LoVo (cell line): ENCODE data around the gene TTC24.
"Not testable (repeated sequence)": the region's sequence is repeated elsewhere in the genome, so short reads cannot be mapped to it uniquely, and the experiment has no call there.

ENCODE experiments used
- DNase-seq: peaks from one replicate; pipeline ENCODE4 v3.0.0-alpha.2; 2016; ENCODE audit warnings: low spot score

Gene TTC24

GRCh38 chr1:156579472-156579871, at the start of gene TTC24:
TTC24 (plus strand) TSS chr1:156579723; CDS start chr1:156581365, 1,642 bp downstream.
- DNase-seq: no peak

- DNase-seq: no peak
These were observed 49.5 kb upstream of the TTC24 start for GRCh38 chr1:156530006-156530405.

- DNase-seq: no peak
These were observed 47.1 kb upstream of the TTC24 start for GRCh38 chr1:156532374-156532773.

- DNase-seq: no peak
These were observed 45.8 kb upstream of the TTC24 start for GRCh38 chr1:156533568-156534220.

- no peak for DNase-seq
These were observed 45.0 kb upstream of the TTC24 start for GRCh38 chr1:156534424-156535060.

GRCh38 chr1:156537027-156537426, 42.5 kb upstream of the TTC24 start:
- no peak for DNase-seq

GRCh38 chr1:156538711-156539440, 40.6 kb upstream of the TTC24 start:
- DNase-seq: no peak

- no peak for DNase-seq
These were observed 39.6 kb upstream of the TTC24 start for GRCh38 chr1:156539818-156540355.

- no peak for DNase-seq
These were observed 38.6 kb upstream of the TTC24 start for GRCh38 chr1:156540955-156541354.

- DNase-seq: no peak
These were observed 36.5 kb upstream of the TTC24 start for GRCh38 chr1:156543066-156543465.

GRCh38 chr1:156544592-156545102, 34.9 kb upstream of the TTC24 start:
- no peak for DNase-seq

GRCh38 chr1:156546267-156546666, 33.3 kb upstream of the TTC24 start:
- DNase-seq: no peak

GRCh38 chr1:156547434-156547833, 32.1 kb upstream of the TTC24 start:
- no peak for DNase-seq

- no peak for DNase-seq
These were observed 31.5 kb upstream of the TTC24 start for GRCh38 chr1:156547982-156548381.

- DNase-seq: no peak
These were observed 30.1 kb upstream of the TTC24 start for GRCh38 chr1:156549390-156549789.

- no peak for DNase-seq
These were observed 29.7 kb upstream of the TTC24 start for GRCh38 chr1:156549831-156550230.

GRCh38 chr1:156550346-156550745, 29.2 kb upstream of the TTC24 start:
- no peak for DNase-seq

GRCh38 chr1:156551066-156551643, 28.4 kb upstream of the TTC24 start:
- no peak for DNase-seq

- DNase-seq: no peak
These were observed 27.7 kb upstream of the TTC24 start for GRCh38 chr1:156551869-156552268.

- no peak for DNase-seq
These were observed 27.0 kb upstream of the TTC24 start for GRCh38 chr1:156552518-156552917.

GRCh38 chr1:156552937-156553336, 26.6 kb upstream of the TTC24 start:
- DNase-seq: not testable (repeated sequence)

GRCh38 chr1:156553860-156554485, 25.6 kb upstream of the TTC24 start:
- no peak for DNase-seq
